NCI-H82 treated with DMSO at 0.1 percent for 48 hours (cell line): ENCODE results near the gene ATP6V1B1.
A peak's percentile ranks its signal among the peaks of the same experiment; 100 is the strongest.

Experiments used
- DNase-seq: peaks from one replicate; lab custom pipeline; 2025; ENCODE audit not compliant: unreplicated experiment; lab: John Stamatoyannopoulos, UW

The ATP6V1B1 gene

DNA sequence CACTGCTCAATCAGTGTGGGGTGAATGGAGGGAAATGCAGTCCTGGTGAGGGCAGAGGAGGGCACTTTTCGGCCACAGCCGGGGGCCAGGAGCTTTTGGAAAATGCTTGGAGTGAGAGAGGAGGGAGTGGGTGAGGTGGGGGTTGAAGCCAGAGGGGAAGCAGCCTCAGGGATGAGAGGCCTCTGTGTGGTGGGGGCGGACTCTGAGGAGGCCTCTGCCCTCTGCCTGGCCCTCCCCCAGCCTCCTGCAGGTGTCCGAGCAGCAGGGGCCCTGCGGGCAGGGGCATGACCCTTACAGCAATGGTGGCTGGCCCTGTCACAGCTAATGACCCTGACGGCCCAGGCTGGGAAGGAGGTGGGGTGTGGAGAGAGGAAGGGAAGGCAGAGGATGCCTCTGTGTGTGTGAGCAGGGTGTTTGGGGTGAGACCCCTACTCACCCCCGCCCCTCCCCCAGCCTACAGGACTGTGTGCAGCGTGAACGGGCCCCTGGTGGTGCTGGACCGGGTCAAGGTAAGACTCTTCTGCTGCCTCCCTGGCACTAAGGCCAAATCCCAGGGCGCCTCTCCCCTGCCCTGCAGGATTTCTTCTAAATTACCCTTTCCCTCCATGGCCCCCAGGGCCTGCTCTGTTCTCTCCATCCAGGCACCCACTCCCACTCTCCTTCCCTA lies 7.6 kb downstream of the ATP6V1B1 start:
- no peak for DNase-seq

DNA sequence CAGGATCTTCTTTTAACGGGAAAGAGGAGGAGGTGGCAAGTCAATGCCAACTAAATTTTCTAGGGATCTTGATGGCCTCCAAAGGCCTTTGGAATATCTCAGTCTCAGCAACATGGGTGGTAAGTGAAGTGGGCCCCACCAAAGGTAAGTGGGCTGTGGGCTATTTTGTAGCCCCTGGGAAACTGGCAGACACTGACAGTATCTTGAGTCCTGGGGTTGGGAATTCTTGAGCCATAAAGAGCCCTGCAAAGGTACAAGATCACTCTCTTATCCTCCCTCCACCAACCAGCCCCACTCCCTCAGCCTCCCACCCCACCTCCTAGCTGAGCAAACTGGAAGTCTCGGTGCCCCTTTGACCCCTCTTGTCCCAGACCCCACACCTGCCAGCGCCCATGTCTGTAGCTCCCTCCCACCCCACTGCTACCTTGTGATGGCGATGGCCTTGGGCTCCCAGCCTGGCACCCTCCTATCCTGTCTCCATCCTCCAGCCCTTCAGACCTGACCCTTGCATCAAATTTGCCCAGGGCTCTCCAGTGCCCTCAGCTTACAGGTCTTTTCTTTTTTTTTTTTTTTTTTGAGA lies 8.5 kb downstream of the ATP6V1B1 start:
- no peak for DNase-seq

DNA sequence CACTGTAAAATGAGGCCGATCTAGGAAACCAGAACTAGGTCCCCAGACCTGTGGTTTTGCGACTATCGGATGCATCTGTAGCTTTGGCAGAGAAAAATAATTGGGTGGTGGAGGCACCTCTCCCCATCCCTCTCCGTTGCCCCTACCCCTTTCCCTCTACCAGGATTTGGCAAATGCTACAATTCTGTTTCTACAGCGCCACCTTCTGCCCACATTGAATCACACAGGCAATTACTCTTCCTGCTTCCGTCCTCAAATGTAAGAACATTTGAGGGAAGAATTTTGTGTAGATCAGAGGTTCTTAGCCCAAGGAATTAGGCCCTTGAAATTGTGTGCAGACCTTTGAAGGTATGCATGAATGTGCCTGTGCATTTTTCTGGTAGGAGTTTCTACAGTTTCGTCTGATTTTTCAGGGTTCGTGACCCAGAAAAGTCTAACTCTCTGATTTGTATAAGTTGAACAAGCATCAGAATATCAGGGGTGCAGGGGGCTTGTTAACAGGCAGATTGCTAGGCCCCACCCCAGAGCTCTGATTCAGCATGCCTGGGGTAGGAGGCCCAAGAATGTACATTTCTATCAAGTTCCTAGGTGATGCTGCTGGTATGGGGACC lies 11.2 kb downstream of the ATP6V1B1 start:
- DNase-seq: peak; percentile 56

GRCh38 chr2:70947556-70948184 lies 12.0 kb downstream of the ATP6V1B1 start:
- no peak for DNase-seq

- DNase-seq: peak; percentile 52
Observed at GRCh38 chr2:70948337-70949003, 12.8 kb downstream of the ATP6V1B1 start.

GRCh38 chr2:70949086-70949485 lies 13.4 kb downstream of the ATP6V1B1 start:
- no peak for DNase-seq

DNA sequence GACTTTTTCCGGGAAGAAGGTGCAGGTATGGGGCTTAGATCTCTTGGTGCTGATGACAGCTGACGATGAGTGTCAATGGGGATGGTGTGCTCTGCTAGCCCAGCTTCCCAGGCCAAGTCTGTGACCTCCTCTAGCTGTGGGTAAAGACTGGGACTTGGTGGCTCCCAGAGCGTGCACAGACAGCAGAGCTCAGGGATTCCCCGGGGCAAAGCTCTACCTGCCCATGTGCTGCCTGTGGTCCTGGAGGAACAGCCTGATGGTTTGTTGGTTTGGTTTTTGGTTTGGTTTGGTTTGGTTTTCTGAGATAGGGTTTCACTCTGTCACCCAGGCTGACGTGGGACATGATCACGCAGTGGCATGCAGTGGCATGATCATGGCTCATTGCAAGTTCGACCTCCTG lies 19.2 kb downstream of the ATP6V1B1 start:
- no peak for DNase-seq

DNA sequence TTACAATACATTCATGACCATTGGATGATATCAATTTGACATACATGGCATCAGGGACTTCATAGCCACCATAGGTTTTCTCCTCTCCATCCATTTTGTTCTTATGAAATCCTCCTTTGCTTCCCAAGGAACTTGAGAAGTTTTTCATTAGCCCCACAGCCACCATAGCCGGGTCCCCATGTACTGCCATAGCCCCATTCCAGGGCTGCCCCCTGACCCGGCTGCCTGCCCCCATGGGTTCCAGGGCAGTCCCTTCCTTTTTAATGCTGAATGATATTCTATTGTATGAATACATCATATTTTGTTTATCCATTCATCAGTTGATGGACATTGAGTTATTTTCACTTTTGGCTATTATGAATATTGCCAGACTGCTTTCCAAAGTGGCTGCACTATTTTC lies 20.4 kb downstream of the ATP6V1B1 start:
- DNase-seq: no peak

DNA sequence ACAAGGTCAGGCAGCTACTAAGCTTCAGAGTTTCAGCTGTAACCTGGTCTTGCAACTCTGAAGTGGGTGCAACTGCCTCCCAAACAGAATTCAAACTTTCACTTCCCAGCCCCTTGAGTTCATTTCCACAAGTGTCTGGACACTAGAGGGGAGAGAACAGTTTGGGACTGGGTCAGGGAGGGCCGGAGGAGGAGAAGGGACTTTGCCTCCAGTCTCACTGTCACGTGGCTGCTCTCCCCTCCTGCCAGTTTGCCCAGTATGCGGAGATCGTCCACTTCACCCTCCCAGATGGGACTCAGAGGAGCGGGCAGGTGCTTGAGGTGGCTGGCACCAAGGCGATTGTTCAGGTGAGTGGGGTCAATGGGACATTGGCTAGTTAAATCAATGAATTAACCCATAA lies 22.1 kb downstream of the ATP6V1B1 start:
- no peak for DNase-seq

DNA sequence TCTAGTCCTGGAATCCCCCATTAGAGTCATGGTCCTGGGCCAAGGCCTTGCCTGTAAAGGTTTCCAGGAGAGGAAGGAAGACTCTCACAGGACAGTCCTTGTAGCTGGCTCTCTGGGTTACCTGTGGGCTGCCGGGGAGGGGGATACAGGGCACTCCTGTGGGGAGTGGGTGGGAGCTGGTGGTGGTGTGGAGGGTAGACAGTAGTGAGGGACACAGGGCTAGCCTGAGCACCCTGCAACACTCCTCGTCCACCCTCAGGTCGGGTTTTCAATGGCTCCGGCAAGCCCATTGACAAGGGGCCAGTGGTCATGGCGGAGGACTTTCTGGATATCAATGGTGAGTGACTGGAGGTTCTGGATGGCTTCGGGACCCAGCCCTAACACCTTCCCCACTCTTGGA lies 23.1 kb downstream of the ATP6V1B1 start:
- no peak for DNase-seq

DNA sequence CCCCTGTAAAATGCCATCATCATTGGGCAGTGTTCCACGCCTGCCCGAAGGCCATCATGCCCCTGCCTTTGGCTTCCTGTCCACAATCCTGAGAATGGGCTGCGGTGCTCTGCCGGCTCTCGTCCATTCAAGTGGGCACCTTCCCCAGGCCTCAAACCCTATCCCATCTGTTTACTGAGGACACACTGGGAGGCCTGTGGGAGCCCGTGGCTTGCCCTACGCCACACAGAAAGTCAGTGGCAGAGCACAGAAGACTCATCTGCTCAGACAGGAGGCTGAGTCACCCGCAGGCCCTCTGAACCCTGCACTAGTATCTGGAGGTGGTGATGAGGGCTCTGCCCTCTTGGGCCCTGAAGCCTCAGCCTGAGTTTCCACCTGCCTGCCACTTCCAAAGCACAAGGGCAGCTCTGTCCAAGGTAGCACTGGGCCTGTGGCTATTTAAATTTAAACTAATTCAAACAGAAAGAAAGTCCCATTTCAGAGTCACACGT lies 23.6 kb downstream of the ATP6V1B1 start:
- no peak for DNase-seq

- no peak for DNase-seq
Observed at GRCh38 chr2:70959851-70960832, 24.4 kb downstream of the ATP6V1B1 start.

DNA sequence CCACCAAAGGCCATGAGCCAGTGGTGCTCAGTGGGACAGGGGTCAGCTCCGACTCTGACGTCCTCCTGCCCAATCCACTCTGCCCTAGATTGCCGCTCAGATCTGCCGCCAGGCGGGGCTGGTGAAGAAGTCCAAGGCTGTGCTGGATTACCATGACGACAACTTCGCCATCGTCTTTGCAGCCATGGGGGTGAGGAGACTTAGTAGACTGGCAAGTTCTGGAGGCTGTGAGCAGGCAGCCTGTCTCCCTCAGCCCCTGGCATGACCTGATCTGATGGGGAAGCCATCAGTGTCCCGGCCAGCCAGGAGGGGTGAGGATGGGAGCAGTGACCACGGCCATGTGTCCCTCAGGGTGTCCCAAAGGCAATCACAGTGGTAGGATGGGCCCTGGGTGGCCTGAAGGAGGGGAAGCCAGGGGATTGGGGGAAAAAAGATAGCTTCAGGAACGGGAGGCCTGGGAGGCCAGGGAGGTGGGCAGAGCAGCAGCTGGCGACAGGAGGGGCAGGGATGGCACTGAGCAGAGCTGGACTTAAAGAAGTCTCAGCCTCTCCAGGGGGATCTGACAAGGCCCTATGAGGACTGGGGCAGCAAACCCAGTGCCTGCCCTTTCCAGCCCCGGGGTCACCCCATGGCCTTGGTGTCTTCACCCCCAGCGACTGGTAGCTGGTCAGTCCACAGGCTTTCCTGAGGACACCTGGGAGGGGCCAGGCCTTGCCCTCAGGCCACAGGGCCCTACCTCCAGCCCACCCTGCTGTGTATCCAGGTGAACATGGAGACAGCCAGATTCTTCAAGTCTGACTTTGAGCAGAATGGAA lies 25.3 kb downstream of the ATP6V1B1 start:
- no peak for DNase-seq

DNA sequence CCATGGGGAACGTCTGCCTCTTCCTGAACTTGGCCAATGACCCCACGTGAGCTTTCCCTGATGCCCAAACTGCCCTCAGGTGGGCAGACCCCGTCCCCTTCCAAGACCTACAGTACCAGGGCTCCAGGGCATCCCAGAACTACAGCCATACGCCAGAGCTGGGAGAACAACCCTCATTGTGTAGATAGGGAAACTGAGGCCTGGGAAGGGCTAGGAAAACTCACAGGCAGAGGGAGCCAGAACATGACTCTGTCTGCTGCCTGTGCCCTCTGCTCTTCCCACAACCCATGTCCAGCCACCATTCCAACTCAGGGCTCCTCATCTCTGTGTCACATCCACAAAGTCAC lies 25.9 kb downstream of the ATP6V1B1 start:
- no peak for DNase-seq

- no peak for DNase-seq
Observed at GRCh38 chr2:70962211-70962884, 26.6 kb downstream of the ATP6V1B1 start.

- DNase-seq: no peak
Observed at GRCh38 chr2:70962885-70963878, 27.5 kb downstream of the ATP6V1B1 start.

DNA sequence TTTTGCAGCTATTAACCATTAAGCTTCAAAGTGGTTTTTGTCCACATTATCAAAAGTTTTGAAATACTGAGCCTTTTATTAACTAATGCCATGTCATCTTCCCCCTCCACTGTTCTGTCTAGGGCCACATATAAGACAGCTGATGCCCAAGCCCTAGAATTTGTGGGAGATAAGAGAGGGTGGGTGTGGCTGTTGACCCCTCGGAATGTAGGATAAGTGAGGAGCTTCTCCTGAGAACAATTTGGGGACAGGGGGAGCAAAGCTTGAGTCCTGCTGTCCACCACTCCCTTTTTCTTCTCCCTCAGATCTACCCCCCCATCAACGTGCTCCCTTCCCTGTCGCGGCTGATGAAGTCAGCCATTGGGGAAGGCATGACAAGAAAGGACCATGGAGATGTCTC lies 28.4 kb downstream of the ATP6V1B1 start:
- no peak for DNase-seq
